ENCODE results near the gene NRP2. TPM values are rescaled to one million over a fixed set of nuclear protein-coding genes. Genes with fewer than 3 reads are reported as not detected.

The NRP2 gene
- total and polyA plus RNA-seq, 9 donors: 47.9 to 143 (median 106) TPM

GRCh38 chr2:205680067-205680466 lies 2.2 kb upstream of the NRP2 start:
- intact Hi-C loops (cut with DNase I): loop anchor here in 3 of 4 donors (5.0 to 10.0 kb wide), 2 partner anchors 55 to 207 kb away; no protein-coding TSS in a partner anchor
- peak in 2 of 5 donors; percentile 51 to 69 for DNase-seq
- H3K4me1 ChIP-seq (ENCODE audit: insufficient read depth): peaks cover 4% of the 10 kb centered on the region
- H3K27ac ChIP-seq: no peak overlapping the region
- TF ChIP-seq CTCF (IDR thresholded peaks at IDR 0.05): peak; percentile 39 to 47 (median 40)
- TF ChIP-seq EP300 (IDR thresholded peaks at IDR 0.05): no peak
- WGBS, 3 donors: 40 to 48% (median 44%) methylated on average over 3 of the region's 3 CpGs
- H3K36me3 ChIP-seq: no peaks in the 10 kb centered on the region
- no peaks in the 10 kb centered on the region for H3K9me3 ChIP-seq
- no peak overlapping the region for H3K4me3 ChIP-seq
- H3K27me3 ChIP-seq: no peaks in the 10 kb centered on the region

DNA sequence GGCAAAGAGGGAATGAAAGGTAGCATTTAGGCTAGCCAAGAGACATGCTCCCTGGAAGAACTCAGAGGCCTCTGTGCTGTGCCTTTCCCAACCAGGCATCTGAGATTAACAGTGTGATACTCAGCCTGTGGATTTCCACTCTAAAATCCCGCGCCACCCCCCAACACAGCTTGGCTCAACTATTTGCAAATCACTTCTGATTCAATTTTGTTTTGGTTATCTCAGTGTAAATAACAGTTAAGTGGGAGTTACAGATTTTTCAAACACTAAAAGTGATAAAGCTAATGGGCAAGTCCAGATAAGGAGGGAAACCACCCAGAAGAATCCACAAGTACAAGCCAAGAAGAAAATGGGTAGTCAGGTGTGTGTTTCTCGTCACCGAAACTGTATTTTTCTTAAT lies 1.4 kb upstream of the NRP2 start:
- Histone ChIP-seq H3K4me3 (no peak overlapping the region), H3K27me3 (no peaks in the 10 kb centered on the region), H3K9me3 (no peaks in the 10 kb centered on the region), H3K36me3 (no peaks in the 10 kb centered on the region), H3K4me1 (ENCODE audit: insufficient read depth) (peaks cover 5% of the 10 kb centered on the region), H3K27ac (no peak overlapping the region)
- intact Hi-C loops (cut with DNase I): loop anchor here in 3 of 4 donors (5.0 to 10.0 kb wide), 2 partner anchors 54 to 206 kb away; no protein-coding TSS in a partner anchor
- TF ChIP-seq CTCF (IDR thresholded peaks at IDR 0.05) (no peak), EP300 (IDR thresholded peaks at IDR 0.05) (no peak), POLR2A (IDR thresholded peaks at IDR 0.05) (no peak)
- 72 to 88% (median 73%) methylated on average over 4 of the region's 4 CpGs for WGBS, 3 donors
- peak in 1 of 5 donors; percentile 33 for DNase-seq

- no peaks in the 10 kb centered on the region for H3K36me3 ChIP-seq
- intact Hi-C loops (cut with DNase I): loop anchor here in 3 of 4 donors (5.0 to 10.0 kb wide), 2 partner anchors 53 to 206 kb away; no protein-coding TSS in a partner anchor
- peak overlapping the region; percentile 74 for H3K4me3 ChIP-seq
- peak in 2 of 5 donors; percentile 52 to 59 for DNase-seq
- H3K4me1 ChIP-seq (ENCODE audit: insufficient read depth): peaks cover 5% of the 10 kb centered on the region
- WGBS, 3 donors: 5 to 9% (median 7%) methylated on average over 31 to 49 of the region's 49 CpGs
- TF ChIP-seq POLR2A (IDR thresholded peaks at IDR 0.05): no peak
- no peak for TF ChIP-seq CTCF (IDR thresholded peaks at IDR 0.05)
- TF ChIP-seq EP300 (IDR thresholded peaks at IDR 0.05): no peak
- peak overlapping the region; percentile 37 to 75 for H3K27ac ChIP-seq
- no peaks in the 10 kb centered on the region for H3K27me3 ChIP-seq
- H3K9me3 ChIP-seq: no peaks in the 10 kb centered on the region
These were observed 681 bp upstream of the NRP2 start for GRCh38 chr2:205681401-205682238.

- Histone ChIP-seq H3K27ac (peak overlapping the region in 1 of 2 donors; percentile 75), H3K4me1 (ENCODE audit: insufficient read depth) (peaks cover 14% of the 10 kb centered on the region), H3K4me3 (peak overlapping the region; percentile 74), H3K9me3 (no peaks in the 10 kb centered on the region), H3K36me3 (no peaks in the 10 kb centered on the region), H3K27me3 (no peaks in the 10 kb centered on the region)
- no peak for TF ChIP-seq CTCF (IDR thresholded peaks at IDR 0.05)
- TF ChIP-seq POLR2A (IDR thresholded peaks at IDR 0.05): no peak
- TF ChIP-seq EP300 (IDR thresholded peaks at IDR 0.05): no peak
- WGBS, 3 donors: 2 to 9% (median 8%) methylated on average over 10 of the region's 10 CpGs
- intact Hi-C loops (cut with DNase I): loop anchor here in 3 of 4 donors (5.0 to 10.0 kb wide), 2 partner anchors 52 to 204 kb away; no protein-coding TSS in a partner anchor
- no peak for DNase-seq
These were observed 735 bp downstream of the NRP2 start for GRCh38 chr2:205682971-205683501.

All from ovary (tissue), 9 donors.